Ishikawa (cell line): ENCODE data around the gene MKLN1.
A peak's percentile ranks its signal among the peaks of the same experiment; 100 is the strongest.

Experiments used
- CEBPB ChIP-seq: IDR thresholded peaks from 2 replicates; pipeline ENCODE4 v1.6.1; 2012
- CREB1 ChIP-seq: IDR thresholded peaks from 2 replicates; pipeline ENCODE4 v1.6.1; 2012; ENCODE audit warnings: low read depth
- EGR1 ChIP-seq: IDR thresholded peaks from 2 replicates; pipeline ENCODE4 v1.6.1; 2012
- EP300 ChIP-seq: IDR thresholded peaks from 2 replicates; pipeline ENCODE4 v1.6.1; 2012; ENCODE audit warnings: borderline replicate concordance
- FOXM1 ChIP-seq: IDR thresholded peaks from 2 replicates; pipeline ENCODE4 v1.6.1; 2012; ENCODE audit warnings: low read depth, borderline replicate concordance
- NFIC ChIP-seq: IDR thresholded peaks from 2 replicates; pipeline ENCODE4 v1.6.1; 2012
- RAD21 ChIP-seq: IDR thresholded peaks from 2 replicates; pipeline ENCODE4 v1.6.1; 2012; ENCODE audit warnings: low read depth
- REST ChIP-seq: IDR thresholded peaks from 2 replicates; pipeline ENCODE4 v1.6.1; 2012; ENCODE audit warnings: low read depth, mild to moderate bottlenecking
- TAF1 ChIP-seq: IDR thresholded peaks from 2 replicates; pipeline ENCODE4 v1.6.1; 2012; ENCODE audit warnings: low read depth, mild to moderate bottlenecking
- TCF12 ChIP-seq: IDR thresholded peaks from 2 replicates; pipeline ENCODE4 v1.6.1; 2012; ENCODE audit warnings: low read depth
- TEAD4 ChIP-seq: IDR thresholded peaks from 2 replicates; pipeline ENCODE4 v1.6.1; 2012
- YY1 ChIP-seq: IDR thresholded peaks from 2 replicates; pipeline ENCODE4 v1.6.1; 2012; ENCODE audit warnings: low read depth
- ZBTB7A ChIP-seq: IDR thresholded peaks from 2 replicates; pipeline ENCODE4 v1.6.1; 2012; ENCODE audit warnings: low read depth
- TF ChIP-seq, protein P1 (sequence below): IDR thresholded peaks from 2 replicates; pipeline ENCODE4 v1.6.1; 2012
- TF ChIP-seq, protein P2 (sequence below): IDR thresholded peaks from 2 replicates; pipeline ENCODE4 v1.6.1; 2012

The MKLN1 gene

GRCh38 chr7:131330299-131330698 lies 2.6 kb downstream of the MKLN1 start:
- TF ChIP-seq FOXM1 (no peak), TAF1 (no peak), CREB1 (no peak), ZBTB7A (no peak), YY1 (no peak), RAD21 (no peak), TEAD4 (no peak), CEBPB (no peak), REST (no peak), TCF12 (no peak), EP300 (no peak), NFIC (no peak), EGR1 (no peak)
- TF ChIP-seq, protein P1, sequence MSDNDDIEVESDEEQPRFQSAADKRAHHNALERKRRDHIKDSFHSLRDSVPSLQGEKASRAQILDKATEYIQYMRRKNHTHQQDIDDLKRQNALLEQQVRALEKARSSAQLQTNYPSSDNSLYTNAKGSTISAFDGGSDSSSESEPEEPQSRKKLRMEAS: no peak
- TF ChIP-seq, protein P2, sequence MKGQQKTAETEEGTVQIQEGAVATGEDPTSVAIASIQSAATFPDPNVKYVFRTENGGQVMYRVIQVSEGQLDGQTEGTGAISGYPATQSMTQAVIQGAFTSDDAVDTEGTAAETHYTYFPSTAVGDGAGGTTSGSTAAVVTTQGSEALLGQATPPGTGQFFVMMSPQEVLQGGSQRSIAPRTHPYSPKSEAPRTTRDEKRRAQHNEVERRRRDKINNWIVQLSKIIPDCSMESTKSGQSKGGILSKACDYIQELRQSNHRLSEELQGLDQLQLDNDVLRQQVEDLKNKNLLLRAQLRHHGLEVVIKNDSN: no peak

DNA sequence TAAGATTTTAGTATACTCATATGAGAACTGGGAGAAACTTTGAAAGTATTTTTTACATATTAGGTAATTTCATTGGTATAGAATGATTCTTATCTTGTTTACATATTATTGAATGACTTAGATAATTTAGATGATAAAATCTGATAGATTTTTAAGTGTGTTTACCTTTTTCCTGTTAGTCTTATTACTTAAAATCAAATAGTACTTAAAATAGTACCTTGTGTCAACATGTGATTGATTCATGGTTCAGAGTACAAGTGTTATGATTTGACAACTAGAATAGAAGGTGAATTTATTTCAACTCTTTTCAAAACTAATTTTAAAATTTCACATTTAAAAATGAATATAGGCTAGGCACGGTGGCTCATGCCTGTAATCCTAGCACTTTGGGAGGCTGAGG lies 4.1 kb downstream of the MKLN1 start:
- TF ChIP-seq TCF12: no peak
- no peak for TF ChIP-seq NFIC
- TF ChIP-seq TEAD4: no peak
- no peak for TF ChIP-seq FOXM1
- TF ChIP-seq EGR1: no peak
- TF ChIP-seq YY1: no peak
- TF ChIP-seq, protein P1: no peak
- no peak for TF ChIP-seq TAF1
- no peak for TF ChIP-seq CREB1
- TF ChIP-seq CEBPB: no peak
- no peak for TF ChIP-seq REST
- no peak for TF ChIP-seq RAD21
- TF ChIP-seq, protein P2: no peak
- no peak for TF ChIP-seq ZBTB7A
- TF ChIP-seq EP300: no peak

GRCh38 chr7:131335639-131336381 lies 8.1 kb downstream of the MKLN1 start:
- TF ChIP-seq TEAD4: no peak
- no peak for TF ChIP-seq TAF1
- no peak for TF ChIP-seq EGR1
- TF ChIP-seq, protein P2: no peak
- TF ChIP-seq YY1: no peak
- TF ChIP-seq FOXM1: no peak
- TF ChIP-seq REST: no peak

DNA sequence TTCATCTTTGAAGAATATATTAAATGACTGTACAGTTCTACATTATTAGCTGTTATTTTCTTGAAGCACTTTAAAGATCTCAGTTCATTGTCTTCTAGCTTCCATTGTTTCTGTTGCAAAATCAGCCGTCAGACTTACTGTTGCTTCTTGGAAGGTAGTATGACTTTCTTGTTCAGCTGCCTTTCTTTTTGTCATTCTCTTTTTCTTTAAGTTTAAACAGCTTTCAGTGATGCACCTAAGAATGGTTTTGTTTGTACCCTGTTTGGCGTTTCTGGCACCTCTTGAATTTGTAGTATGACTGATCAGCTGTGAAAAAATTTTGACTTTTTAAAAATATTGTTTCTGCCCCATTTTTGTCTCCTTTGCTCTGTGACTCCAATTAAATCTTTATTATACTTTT lies 9.3 kb downstream of the MKLN1 start:
- TF ChIP-seq, protein P1: no peak
- TF ChIP-seq RAD21: no peak
- TF ChIP-seq, protein P2: 0 out of 2 replicates have a peak, but pooled peaks have one; percentile 28
- no peak for TF ChIP-seq YY1
- no peak for TF ChIP-seq ZBTB7A
